ENCODE data around the gene NEK11.

The NEK11 gene

DNA sequence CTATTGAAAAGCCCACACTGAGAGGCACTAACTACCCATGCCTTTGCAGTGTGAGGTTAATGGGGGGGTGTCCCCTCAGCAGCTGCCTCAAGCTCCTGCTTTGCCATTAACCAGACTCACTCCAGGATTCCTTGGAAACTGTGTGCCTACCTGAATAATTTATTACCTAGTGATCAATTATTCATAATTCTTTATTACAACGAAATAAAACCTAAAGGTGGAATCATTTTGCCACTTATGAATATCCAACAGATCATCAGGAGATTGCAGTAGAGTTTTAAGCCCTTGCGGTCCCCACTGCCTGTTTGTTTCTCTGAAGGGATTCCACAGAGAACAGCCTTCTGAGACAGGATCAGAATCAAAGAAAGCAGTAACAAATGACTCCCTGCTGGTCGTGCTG lies 23.3 kb downstream of the NEK11 start:
- Histone ChIP-seq H4K20me1 (ENCODE audit: insufficient read depth, low read length) (no peaks in the 10 kb centered on the region), H3K27ac (ENCODE audit: low read depth, low read length, poor library complexity, severe bottlenecking) (no peak overlapping the region), H3K9ac (ENCODE audit: low read length) (no peak overlapping the region), H2AFZ (ENCODE audit: low read length) (no peak overlapping the region), H3K79me2 (ENCODE audit: insufficient read depth, low read length) (no peaks in the 10 kb centered on the region), H3K36me3 (ENCODE audit: insufficient read depth, low read length) (no peaks in the 10 kb centered on the region), H3K4me3 (ENCODE audit: low read depth, low read length, poor library complexity, severe bottlenecking) (no peak overlapping the region), H3K9me3 (ENCODE audit: low read length) (no peaks in the 10 kb centered on the region), H3K4me2 (ENCODE audit: low read length) (no peak overlapping the region), H3F3A (ENCODE audit: insufficient read depth, low read length) (no peaks in the 10 kb centered on the region), H3K4me1 (ENCODE audit: insufficient read depth, low read length, severe bottlenecking) (no peaks in the 10 kb centered on the region), H3K9me2 (ENCODE audit: low read depth, low read length) (no peaks in the 10 kb centered on the region), H3K27me3 (ENCODE audit: insufficient read depth, low read length) (no peaks in the 10 kb centered on the region)
- TF ChIP-seq CTCF (IDR thresholded peaks at IDR 0.05; ENCODE audit: low read length) (no peak), EZH2 (IDR thresholded peaks at IDR 0.05; ENCODE audit: borderline replicate concordance, low read length) (no peak)

DNA sequence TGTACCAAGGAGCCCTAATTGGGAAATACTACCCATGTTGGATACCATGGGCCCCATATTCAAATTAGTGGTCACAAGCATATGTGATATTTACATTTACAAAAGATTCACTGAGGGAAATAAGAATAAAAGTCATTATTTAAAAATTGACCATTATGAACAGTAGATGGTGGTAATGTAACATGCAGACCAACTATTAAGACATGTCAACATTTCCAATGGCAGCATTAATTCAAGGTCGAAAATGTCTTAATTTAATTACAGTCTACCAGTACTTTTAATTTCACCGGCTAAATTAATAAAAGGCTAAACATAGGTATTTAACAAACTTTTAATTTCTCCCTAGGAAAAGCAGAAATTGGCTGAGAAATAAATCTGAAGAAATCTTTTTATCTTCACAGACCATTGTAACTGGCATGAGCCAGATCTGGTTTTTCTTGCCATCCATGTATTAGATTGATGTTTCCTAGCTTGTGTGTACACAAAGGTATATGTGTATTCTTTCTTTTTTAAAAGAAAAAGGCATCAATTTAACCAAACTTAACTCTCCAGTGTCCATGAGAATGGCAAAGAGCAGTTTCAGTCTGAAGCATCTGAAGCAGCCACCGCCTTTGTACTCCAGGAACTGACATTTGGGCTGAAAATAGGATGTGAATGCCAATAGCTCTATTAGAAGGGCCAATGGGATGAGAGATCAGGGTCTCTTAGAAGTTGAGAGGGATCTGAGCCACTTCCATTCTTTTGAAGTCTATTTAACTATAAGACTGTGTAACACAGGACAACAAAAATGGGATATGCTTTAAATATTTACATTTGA lies 26.6 kb downstream of the NEK11 start:
- Histone ChIP-seq H3K27me3 (ENCODE audit: insufficient read depth, low read length) (no peaks in the 10 kb centered on the region), H3K9me3 (ENCODE audit: low read length) (no peaks in the 10 kb centered on the region), H3K27ac (ENCODE audit: low read depth, low read length, poor library complexity, severe bottlenecking) (no peak overlapping the region), H3F3A (ENCODE audit: insufficient read depth, low read length) (no peaks in the 10 kb centered on the region), H3K4me1 (ENCODE audit: insufficient read depth, low read length, severe bottlenecking) (no peaks in the 10 kb centered on the region), H3K79me2 (ENCODE audit: insufficient read depth, low read length) (no peaks in the 10 kb centered on the region), H3K36me3 (ENCODE audit: insufficient read depth, low read length) (no peaks in the 10 kb centered on the region), H3K4me2 (ENCODE audit: low read length) (no peak overlapping the region), H3K9ac (ENCODE audit: low read length) (no peak overlapping the region), H4K20me1 (ENCODE audit: insufficient read depth, low read length) (no peaks in the 10 kb centered on the region), H2AFZ (ENCODE audit: low read length) (no peak overlapping the region), H3K4me3 (ENCODE audit: low read depth, low read length, poor library complexity, severe bottlenecking) (no peak overlapping the region), H3K9me2 (ENCODE audit: low read depth, low read length) (no peaks in the 10 kb centered on the region)
- TF ChIP-seq CTCF (IDR thresholded peaks at IDR 0.05; ENCODE audit: low read length) (peak; percentile 54), EZH2 (IDR thresholded peaks at IDR 0.05; ENCODE audit: borderline replicate concordance, low read length) (no peak)

DNA sequence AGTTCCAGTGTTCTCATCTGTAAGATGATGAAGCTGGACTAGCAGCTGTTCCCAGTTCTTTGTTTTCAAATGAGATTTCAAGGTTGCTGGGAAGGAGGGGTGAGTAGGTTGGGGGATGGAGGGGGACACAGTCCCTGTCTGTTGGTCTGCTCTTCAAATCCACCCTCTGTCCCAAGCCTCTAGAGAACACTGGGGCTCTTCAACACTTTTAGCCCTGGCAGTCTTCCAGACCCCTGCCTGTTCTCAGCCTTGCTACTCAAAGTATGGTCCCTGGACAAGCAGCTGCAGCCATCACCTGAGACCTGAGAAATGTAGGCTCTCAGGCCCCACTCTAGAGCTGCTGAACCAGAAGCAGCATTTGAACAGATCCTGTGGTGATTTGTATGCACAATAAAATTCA lies 41.3 kb downstream of the NEK11 start:
- H3F3A ChIP-seq (ENCODE audit: insufficient read depth, low read length), result no peaks in the 10 kb centered on the region
- H3K4me3 ChIP-seq (ENCODE audit: low read depth, low read length, poor library complexity, severe bottlenecking), result no peak overlapping the region
- H3K79me2 ChIP-seq (ENCODE audit: insufficient read depth, low read length), result no peaks in the 10 kb centered on the region
- H3K27me3 ChIP-seq (ENCODE audit: insufficient read depth, low read length), result no peaks in the 10 kb centered on the region
- H3K9me3 ChIP-seq (ENCODE audit: low read length), result no peaks in the 10 kb centered on the region
- no peak overlapping the region for H3K9ac ChIP-seq (ENCODE audit: low read length)
- H3K4me2 ChIP-seq (ENCODE audit: low read length), result no peak overlapping the region
- H2AFZ ChIP-seq (ENCODE audit: low read length), result no peak overlapping the region
- TF ChIP-seq CTCF (IDR thresholded peaks at IDR 0.05; ENCODE audit: low read length) (no peak), EZH2 (IDR thresholded peaks at IDR 0.05; ENCODE audit: borderline replicate concordance, low read length) (no peak)
- H4K20me1 ChIP-seq (ENCODE audit: insufficient read depth, low read length), result no peaks in the 10 kb centered on the region
- H3K9me2 ChIP-seq (ENCODE audit: low read depth, low read length), result no peaks in the 10 kb centered on the region
- H3K4me1 ChIP-seq (ENCODE audit: insufficient read depth, low read length, severe bottlenecking), result no peaks in the 10 kb centered on the region
- no peak overlapping the region for H3K27ac ChIP-seq (ENCODE audit: low read depth, low read length, poor library complexity, severe bottlenecking)
- no peaks in the 10 kb centered on the region for H3K36me3 ChIP-seq (ENCODE audit: insufficient read depth, low read length)

Data from OCI-LY1 (cell line).